Measurements from ENCODE around the gene AFAP1. TPM values are rescaled to one million over a fixed set of nuclear protein-coding genes. Genes with fewer than 3 reads are reported as not detected.

AFAP1 gene
- total and polyA plus RNA-seq, 5 donors from 2014 or later = 1.8 to 5.0 (median 2.2) TPM

DNA sequence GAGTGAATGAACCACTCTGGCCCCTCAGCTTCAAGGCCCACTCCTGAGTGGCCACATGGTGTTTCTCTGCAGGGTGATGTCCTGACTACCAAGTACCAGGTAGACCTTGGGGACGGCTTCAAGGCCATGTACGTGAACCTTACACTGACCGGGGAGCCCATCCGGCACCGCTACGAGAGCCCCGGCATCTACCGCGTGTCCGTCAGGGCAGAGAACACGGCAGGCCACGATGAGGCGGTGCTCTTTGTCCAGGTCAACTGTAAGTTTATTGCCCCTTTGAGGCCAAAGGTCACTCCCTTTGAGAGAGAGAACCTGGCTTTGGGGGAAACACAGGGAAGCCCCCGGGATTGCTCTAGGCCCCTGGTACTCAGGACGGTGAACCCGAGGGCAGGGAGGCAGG lies 216.0 kb downstream of the AFAP1 start:
- no peak overlapping the region for H3K27ac Mint-ChIP-seq
- no peaks in the 10 kb centered on the region for H3K36me3 Mint-ChIP-seq
- Histone ChIP-seq H3K36me3 (ENCODE audit: control insufficient read depth, insufficient read depth, low read length) (no peaks in the 10 kb centered on the region), H3K4me3 (ENCODE audit: low read depth, low read length) (no peak overlapping the region), H3K27me3 (ENCODE audit: control insufficient read depth, insufficient read depth, low read length) (no peaks in the 10 kb centered on the region), H3K9me3 (ENCODE audit: control insufficient read depth in 2 of 2, low read length in 2 of 2) (no peaks in the 10 kb centered on the region), H3K27ac (ENCODE audit: insufficient read depth, low read length, poor library complexity, severe bottlenecking) (no peak overlapping the region), H3K4me1 (ENCODE audit: control insufficient read depth, insufficient read depth, low read length, poor library complexity, severe bottlenecking) (peaks cover 4% of the 10 kb centered on the region)
- peaks cover 0 to 2% (median 0%) of the 10 kb centered on the region in 7 donors for H3K9me3 Mint-ChIP-seq
- H3K4me3 Mint-ChIP-seq = no peak overlapping the region
- ATAC-seq (ENCODE audit: low read depth in 2 of 2) = no peak
- DNase-seq = no peak
- H3K4me1 Mint-ChIP-seq = peaks cover 0 to 3% (median 0%) of the 10 kb centered on the region in 4 donors
- H3K27me3 Mint-ChIP-seq = peaks cover 9% of the 10 kb centered on the region

DNA sequence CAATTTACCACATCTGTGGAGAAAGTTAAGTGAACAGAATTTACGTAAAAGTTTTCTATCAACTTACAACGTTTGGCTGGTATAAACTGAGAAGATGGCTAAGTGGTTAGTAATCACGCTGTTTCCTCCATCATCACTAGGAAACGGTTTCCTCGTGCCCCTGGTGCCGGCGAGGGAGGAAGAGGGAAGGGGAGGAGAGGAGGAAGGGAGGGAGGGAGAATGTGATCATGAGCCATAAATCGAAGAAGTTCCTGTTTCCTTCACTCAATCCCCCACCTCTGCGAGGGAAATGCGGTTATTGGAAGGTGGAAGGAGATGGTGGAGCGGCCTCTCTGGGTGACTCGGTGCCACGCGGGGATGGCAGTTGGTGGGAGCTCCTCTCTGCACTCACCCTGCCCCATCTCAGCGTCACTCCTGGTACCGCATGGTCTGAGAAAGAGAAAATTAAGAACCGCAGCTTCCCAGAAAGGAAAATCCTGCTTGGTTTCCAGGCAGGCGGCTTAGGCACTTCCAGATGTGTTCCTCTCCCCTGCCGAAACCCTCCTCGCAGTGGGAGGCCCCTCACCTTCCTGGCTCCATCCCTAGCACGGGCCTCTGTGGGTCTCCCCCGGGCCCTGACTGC lies 216.8 kb downstream of the AFAP1 start:
- Mint-ChIP-seq H3K4me1 (peaks cover 0 to 3% (median 0%) of the 10 kb centered on the region in 4 donors), H3K9me3 (peaks cover 0 to 2% (median 0%) of the 10 kb centered on the region in 7 donors), H3K27me3 (peaks cover 9% of the 10 kb centered on the region), H3K36me3 (no peaks in the 10 kb centered on the region), H3K4me3 (no peak overlapping the region), H3K27ac (no peak overlapping the region)
- Histone ChIP-seq H3K27ac (ENCODE audit: insufficient read depth, low read length, poor library complexity, severe bottlenecking) (no peak overlapping the region), H3K4me3 (ENCODE audit: low read depth, low read length) (no peak overlapping the region), H3K36me3 (ENCODE audit: control insufficient read depth, insufficient read depth, low read length) (no peaks in the 10 kb centered on the region), H3K4me1 (ENCODE audit: control insufficient read depth, insufficient read depth, low read length, poor library complexity, severe bottlenecking) (peaks cover 4% of the 10 kb centered on the region), H3K9me3 (ENCODE audit: control insufficient read depth in 2 of 2, low read length in 2 of 2) (no peaks in the 10 kb centered on the region), H3K27me3 (ENCODE audit: control insufficient read depth, insufficient read depth, low read length) (no peaks in the 10 kb centered on the region)
- DNase-seq (no peak), ATAC-seq (ENCODE audit: low read depth in 2 of 2) (no peak)

DNA sequence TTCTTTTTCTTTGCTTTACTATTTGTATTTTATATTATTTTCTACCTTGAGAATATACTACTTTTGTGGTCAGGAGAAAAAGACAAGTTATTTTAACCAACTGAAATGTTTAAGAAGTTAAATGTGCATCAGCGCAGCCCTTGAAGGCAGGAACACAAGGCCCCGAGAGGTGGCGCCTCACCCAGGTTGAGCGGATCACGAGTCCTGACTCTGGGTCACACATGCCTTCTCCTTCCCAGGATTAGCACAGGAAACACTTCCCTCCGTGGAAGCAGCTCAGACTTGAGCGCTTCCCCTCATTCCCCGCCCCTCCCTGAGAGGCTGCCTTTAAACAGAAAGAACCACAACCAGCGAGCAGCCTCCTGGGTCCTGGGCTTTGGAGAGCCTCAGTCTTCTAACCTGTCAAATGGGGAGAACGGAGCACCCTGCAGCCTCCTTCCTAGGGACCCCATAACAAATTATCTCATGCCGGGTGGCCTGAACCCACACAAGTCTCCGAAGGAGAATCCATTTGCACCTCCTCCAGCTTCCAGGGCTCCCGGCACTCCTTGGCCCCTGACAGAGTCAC lies 217.6 kb downstream of the AFAP1 start:
- Histone ChIP-seq H3K27ac (ENCODE audit: insufficient read depth, low read length, poor library complexity, severe bottlenecking) (no peak overlapping the region), H3K27me3 (ENCODE audit: control insufficient read depth, insufficient read depth, low read length) (no peaks in the 10 kb centered on the region), H3K9me3 (ENCODE audit: control insufficient read depth in 2 of 2, low read length in 2 of 2) (no peaks in the 10 kb centered on the region), H3K36me3 (ENCODE audit: control insufficient read depth, insufficient read depth, low read length) (no peaks in the 10 kb centered on the region), H3K4me1 (ENCODE audit: control insufficient read depth, insufficient read depth, low read length, poor library complexity, severe bottlenecking) (peaks cover 4% of the 10 kb centered on the region), H3K4me3 (ENCODE audit: low read depth, low read length) (no peak overlapping the region)
- peaks cover 0 to 3% (median 0%) of the 10 kb centered on the region in 4 donors for H3K4me1 Mint-ChIP-seq
- H3K27ac Mint-ChIP-seq = no peak overlapping the region
- ATAC-seq (ENCODE audit: low read depth in 2 of 2) (no peak), DNase-seq (no peak)
- H3K4me3 Mint-ChIP-seq = no peak overlapping the region
- H3K36me3 Mint-ChIP-seq = no peaks in the 10 kb centered on the region
- H3K27me3 Mint-ChIP-seq = peaks cover 9% of the 10 kb centered on the region
- H3K9me3 Mint-ChIP-seq = peaks cover 0 to 2% (median 0%) of the 10 kb centered on the region in 7 donors

DNA sequence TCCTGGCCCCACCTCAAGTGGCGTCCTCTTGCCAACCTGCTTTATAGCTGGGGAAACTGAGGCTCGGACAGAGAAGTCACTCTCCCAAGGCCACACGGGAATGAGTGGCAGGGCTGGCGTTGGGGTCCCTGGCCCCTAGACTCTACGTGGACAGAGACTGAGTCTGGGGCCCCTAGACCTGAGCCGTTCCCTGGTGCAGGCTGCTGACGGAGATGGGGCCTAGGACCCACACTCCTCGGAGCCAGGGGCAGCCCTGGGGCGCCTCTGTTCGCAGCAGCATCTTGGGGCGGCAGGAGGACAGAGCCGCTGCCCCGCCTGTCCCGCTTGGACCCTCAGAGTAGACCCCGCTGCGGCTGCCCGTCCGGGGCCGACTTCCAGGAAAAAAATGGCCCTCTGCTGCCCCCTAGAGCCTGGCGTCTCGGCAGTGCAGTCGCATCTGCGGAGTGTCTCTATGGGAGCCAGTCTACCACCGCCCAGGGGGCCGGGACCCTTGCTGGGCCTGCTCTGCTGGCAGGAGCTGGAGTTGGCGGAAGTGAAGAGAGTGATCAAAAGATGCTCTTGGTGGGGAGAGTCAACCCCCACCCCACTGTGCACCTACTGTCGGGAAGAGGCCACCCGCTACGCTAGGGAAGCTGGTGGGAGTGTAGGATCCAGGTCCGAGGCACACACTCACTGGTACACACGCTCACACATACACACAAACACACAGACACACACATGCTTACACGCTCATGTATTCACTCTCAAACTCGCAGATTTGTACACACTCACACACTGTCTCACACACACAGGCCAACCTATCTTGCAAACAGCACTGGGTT lies 220.1 kb downstream of the AFAP1 start:
- H3K4me3 Mint-ChIP-seq = no peak overlapping the region
- DNase-seq = peak in 2 of 3 donors; percentile 20 to 36

DNA sequence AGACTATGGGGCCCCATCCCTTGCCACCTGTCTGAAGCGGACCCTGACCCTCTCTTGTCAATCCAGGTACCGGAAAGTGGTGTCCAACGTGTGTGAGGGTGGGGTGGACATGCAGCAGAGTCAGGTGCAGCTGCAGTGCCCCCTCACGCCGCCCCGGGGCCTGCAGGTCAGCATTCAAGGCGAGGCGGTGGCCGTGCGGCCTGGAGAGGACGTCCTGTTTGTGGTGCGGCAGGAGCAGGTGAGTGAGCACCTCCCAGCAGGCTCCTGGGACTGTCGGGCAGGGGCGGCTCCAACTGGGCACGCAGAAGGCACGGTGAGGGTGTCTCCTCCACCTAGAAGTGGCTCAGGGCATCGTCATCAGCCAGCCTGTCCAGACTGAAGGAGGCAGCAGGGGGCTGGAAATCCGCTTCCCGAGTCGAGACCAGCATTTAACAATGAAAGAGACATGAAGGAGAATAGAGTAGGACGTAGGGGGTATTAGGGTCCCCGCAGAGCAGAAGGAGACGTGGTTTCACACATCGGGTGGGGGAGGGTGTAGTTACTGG lies 221.6 kb downstream of the AFAP1 start:
- no peak overlapping the region for H3K27ac ChIP-seq (ENCODE audit: insufficient read depth, low read length, poor library complexity, severe bottlenecking)
- Mint-ChIP-seq H3K9me3 (peaks cover 0 to 3% (median 0%) of the 10 kb centered on the region in 7 donors), H3K36me3 (no peaks in the 10 kb centered on the region), H3K4me3 (no peak overlapping the region), H3K27me3 (peaks cover 9% of the 10 kb centered on the region), H3K27ac (no peak overlapping the region), H3K4me1 (peaks cover 0 to 3% (median 0%) of the 10 kb centered on the region in 4 donors)
- H3K36me3 ChIP-seq (ENCODE audit: control insufficient read depth, insufficient read depth, low read length) = no peaks in the 10 kb centered on the region
- H3K4me3 ChIP-seq (ENCODE audit: low read depth, low read length) = no peak overlapping the region
- DNase-seq (no peak), ATAC-seq (ENCODE audit: low read depth in 2 of 2) (no peak)
- H3K27me3 ChIP-seq (ENCODE audit: control insufficient read depth, insufficient read depth, low read length) = peaks cover 2% of the 10 kb centered on the region
- no peaks in the 10 kb centered on the region for H3K9me3 ChIP-seq (ENCODE audit: control insufficient read depth in 2 of 2, low read length in 2 of 2)
- peaks cover 4% of the 10 kb centered on the region for H3K4me1 ChIP-seq (ENCODE audit: control insufficient read depth, insufficient read depth, low read length, poor library complexity, severe bottlenecking)

More for the DNA sequence above, 220.1 kb downstream of the AFAP1 start:
- Histone ChIP-seq H3K4me3 (ENCODE audit: low read depth, low read length) (no peak overlapping the region), H3K9me3 (ENCODE audit: control insufficient read depth in 2 of 2, low read length in 2 of 2) (no peaks in the 10 kb centered on the region), H3K36me3 (ENCODE audit: control insufficient read depth, insufficient read depth, low read length) (no peaks in the 10 kb centered on the region), H3K4me1 (ENCODE audit: control insufficient read depth, insufficient read depth, low read length, poor library complexity, severe bottlenecking) (peaks cover 4% of the 10 kb centered on the region), H3K27ac (ENCODE audit: insufficient read depth, low read length, poor library complexity, severe bottlenecking) (no peak overlapping the region), H3K27me3 (ENCODE audit: control insufficient read depth, insufficient read depth, low read length) (peaks cover 2% of the 10 kb centered on the region)
- Mint-ChIP-seq H3K36me3 (no peaks in the 10 kb centered on the region), H3K9me3 (peaks cover 0 to 6% (median 1%) of the 10 kb centered on the region in 7 donors), H3K27ac (no peak overlapping the region), H3K27me3 (peaks cover 9% of the 10 kb centered on the region), H3K4me1 (peaks cover 0 to 3% (median 0%) of the 10 kb centered on the region in 4 donors)
- no peak for ATAC-seq (ENCODE audit: low read depth in 2 of 2)

DNA sequence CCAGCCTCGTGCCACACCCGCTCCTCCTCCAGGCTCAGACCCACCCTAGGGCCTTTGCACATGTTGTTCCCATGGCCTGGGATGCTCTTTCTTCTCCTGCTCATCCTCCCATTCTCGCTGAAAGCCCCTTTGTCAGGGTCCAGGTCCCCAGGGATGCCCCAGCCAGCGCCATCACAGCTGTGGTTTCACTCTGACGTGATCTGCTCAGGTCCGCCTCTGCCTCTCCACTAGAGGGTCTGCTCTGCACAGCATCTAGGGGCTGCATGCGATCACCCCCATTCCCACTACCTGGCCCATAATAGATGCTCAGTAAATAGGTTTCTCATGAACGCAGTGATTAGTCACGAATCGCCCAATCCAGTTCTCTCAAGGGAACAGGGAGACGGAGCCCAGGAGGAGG lies 222.5 kb downstream of the AFAP1 start:
- Mint-ChIP-seq H3K27me3 (peaks cover 9% of the 10 kb centered on the region), H3K9me3 (peaks cover 0 to 3% (median 0%) of the 10 kb centered on the region in 7 donors), H3K36me3 (no peaks in the 10 kb centered on the region), H3K27ac (no peak overlapping the region), H3K4me3 (no peak overlapping the region), H3K4me1 (no peaks in the 10 kb centered on the region)
- no peak for ATAC-seq (ENCODE audit: low read depth in 2 of 2)
- Histone ChIP-seq H3K9me3 (ENCODE audit: control insufficient read depth in 2 of 2, low read length in 2 of 2) (no peaks in the 10 kb centered on the region), H3K27me3 (ENCODE audit: control insufficient read depth, insufficient read depth, low read length) (peaks cover 2% of the 10 kb centered on the region), H3K27ac (ENCODE audit: insufficient read depth, low read length, poor library complexity, severe bottlenecking) (no peak overlapping the region), H3K36me3 (ENCODE audit: control insufficient read depth, insufficient read depth, low read length) (no peaks in the 10 kb centered on the region), H3K4me1 (ENCODE audit: control insufficient read depth, insufficient read depth, low read length, poor library complexity, severe bottlenecking) (peaks cover 4% of the 10 kb centered on the region), H3K4me3 (ENCODE audit: low read depth, low read length) (no peak overlapping the region)
- DNase-seq = no peak

DNA sequence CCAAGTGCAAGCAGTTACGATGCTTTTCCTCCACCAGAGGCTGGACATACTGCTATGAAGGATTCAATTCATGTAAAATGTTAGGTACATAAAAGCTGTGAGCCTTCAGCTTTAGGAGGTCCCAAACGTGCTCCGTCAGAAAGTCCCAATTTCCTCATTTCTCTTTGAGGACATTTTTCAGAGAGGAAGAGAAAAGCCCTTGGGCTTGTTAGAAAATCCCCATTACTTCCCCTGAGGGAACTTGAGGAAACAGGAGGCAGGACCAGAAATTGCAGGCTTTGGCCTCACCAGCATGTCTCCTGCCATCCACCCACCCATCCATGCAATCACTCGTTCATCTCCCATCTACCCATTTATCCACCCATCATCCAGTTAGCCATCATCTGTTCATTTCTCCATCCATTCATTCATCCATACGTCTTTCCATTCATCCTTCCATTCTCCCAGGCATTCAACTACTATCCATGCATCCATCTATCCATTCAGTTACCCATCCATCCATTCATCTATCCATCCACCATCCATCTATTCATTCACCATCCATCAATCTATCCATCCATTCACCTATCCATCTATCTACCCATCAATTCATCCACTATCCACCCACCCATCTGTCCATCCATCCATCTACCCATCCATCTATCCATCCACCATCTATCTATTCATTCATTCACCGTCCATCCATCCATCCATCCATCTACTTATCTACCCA lies 223.5 kb downstream of the AFAP1 start:
- peaks cover 2% of the 10 kb centered on the region for H3K27me3 ChIP-seq (ENCODE audit: control insufficient read depth, insufficient read depth, low read length)
- ATAC-seq (ENCODE audit: low read depth in 2 of 2) (no peak), DNase-seq (no peak)
- no peak overlapping the region for H3K4me3 ChIP-seq (ENCODE audit: low read depth, low read length)
- Mint-ChIP-seq H3K27ac (no peak overlapping the region), H3K9me3 (peaks cover 0 to 3% (median 0%) of the 10 kb centered on the region in 7 donors), H3K4me3 (no peak overlapping the region), H3K4me1 (no peaks in the 10 kb centered on the region), H3K36me3 (no peaks in the 10 kb centered on the region), H3K27me3 (peaks cover 4% of the 10 kb centered on the region)
- H3K36me3 ChIP-seq (ENCODE audit: control insufficient read depth, insufficient read depth, low read length) = no peaks in the 10 kb centered on the region
- H3K4me1 ChIP-seq (ENCODE audit: control insufficient read depth, insufficient read depth, low read length, poor library complexity, severe bottlenecking) = peaks cover 4% of the 10 kb centered on the region
- no peaks in the 10 kb centered on the region for H3K9me3 ChIP-seq (ENCODE audit: control insufficient read depth in 2 of 2, low read length in 2 of 2)
- H3K27ac ChIP-seq (ENCODE audit: insufficient read depth, low read length, poor library complexity, severe bottlenecking) = no peak overlapping the region
